NCI-H2081 (cell line): ENCODE measurements around the gene KIF13A.
"Not testable (repeated sequence)": the region's sequence is repeated elsewhere in the genome, so short reads cannot be mapped to it uniquely, and the experiment has no call there.

ENCODE experiments used
- DNase-seq, 2 experiments: peaks; one replicate each; lab custom pipeline; 2025; lab: John Stamatoyannopoulos, UW

Gene KIF13A

DNA sequence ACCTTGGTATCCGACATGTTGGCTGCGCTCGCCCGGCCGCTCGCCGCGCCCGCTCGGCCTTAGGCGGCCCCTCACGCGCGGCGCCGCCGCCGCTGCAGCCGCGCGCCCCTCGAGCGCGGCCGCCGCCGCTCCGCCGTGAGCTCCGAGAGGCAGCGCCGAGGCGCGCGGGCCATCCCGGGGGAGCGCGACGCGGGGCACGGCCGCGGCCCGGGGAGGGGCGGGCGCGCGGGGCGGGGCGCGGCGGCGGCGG is at the start of gene KIF13A:
Gene KIF13A (minus strand): TSS at position 189 of the 250 bp plus-strand sequence. CDS start 172 bp downstream, at position 17.
- DNase-seq: peak in 1 of 2 experiments; percentile 56

DNA sequence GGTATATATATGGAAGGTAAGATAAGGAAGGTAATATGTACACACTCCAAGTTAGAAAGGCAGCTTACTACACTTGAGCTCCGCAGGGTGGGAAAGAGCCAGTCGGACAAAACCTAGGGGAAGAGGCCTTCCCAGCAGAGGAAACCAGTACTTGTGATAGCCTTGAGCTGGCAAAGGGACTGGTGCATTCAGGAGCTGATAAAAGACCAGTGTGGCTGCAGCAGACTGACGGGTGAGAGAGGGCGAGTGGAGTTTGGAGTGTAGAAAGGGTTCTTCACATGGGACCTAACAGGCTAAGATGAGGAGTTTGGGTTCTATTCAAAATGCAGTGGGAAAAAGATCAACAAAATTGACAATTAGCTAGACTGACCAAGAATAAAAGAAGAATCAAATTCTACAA is 49.3 kb upstream of the KIF13A start:
- DNase-seq: no peak

DNA sequence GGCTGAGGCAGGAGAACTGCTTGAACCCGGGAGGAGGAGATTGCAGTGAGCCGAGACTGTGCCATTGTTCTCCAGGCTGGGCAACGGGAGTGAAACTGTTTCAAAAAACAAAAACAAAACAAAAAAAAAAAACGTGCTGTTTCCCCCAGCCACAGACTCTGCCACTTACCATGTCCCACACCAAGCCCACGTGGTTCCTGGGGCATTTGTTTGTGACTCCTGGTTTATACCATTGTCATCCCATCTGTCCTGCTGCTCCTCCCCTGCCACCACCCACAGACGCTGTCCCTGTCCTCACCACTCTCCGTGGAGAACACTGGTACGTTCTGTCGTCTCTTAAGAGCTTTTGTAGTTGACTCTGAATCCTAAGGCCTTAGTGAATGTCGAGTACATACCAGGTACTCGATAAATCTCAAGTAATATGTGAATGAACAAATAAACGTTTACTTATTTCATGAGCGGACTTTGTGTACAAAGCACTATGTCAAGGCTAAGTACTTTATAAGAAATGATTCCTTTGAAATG is 48.0 kb upstream of the KIF13A start:
- no peak for DNase-seq

GRCh38 chr6:18034798-18035202 is 47.4 kb upstream of the KIF13A start:
- DNase-seq: peak in 1 of 2 experiments; percentile 1

- no peak for DNase-seq
These were observed 44.3 kb upstream of the KIF13A start for GRCh38 chr6:18031680-18032256.

DNA sequence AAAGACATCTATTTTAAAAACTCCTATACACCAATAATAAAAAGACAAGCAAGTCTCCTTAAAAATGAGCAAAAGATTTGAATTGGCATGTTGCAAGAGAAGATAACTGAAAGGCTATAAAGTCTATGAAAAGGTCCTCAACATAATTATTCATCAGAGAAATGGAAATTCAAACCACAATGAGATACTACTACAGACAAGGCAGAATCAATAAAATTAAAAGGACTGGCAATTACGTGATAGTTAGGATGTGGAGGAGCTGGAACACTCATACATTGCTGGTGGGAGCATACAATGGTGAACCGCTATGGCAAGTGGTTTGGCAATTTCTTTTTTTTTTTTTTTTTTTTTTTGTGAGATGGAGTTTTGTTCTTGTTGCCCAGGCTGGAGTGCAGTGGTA is 43.8 kb upstream of the KIF13A start:
- no peak for DNase-seq

DNA sequence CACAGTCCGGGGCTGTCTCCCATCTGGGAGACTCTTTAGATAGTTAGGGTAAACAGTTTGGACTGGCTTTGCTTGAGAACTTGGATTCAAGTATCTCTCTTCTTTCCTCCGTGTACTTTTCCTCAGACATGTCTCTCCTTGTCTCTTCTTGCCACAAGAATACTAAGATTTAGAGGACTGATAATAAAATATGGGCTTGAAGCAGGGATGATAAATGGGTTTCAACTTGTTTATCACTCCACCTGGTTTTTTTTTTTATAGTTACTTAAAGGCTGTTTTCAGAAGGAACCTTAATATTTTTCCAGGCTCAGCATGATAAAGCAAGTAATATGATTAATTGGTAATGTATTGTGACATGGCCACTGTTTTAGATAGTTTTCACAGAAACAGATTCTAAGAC is 40.9 kb upstream of the KIF13A start:
- no peak for DNase-seq

DNA sequence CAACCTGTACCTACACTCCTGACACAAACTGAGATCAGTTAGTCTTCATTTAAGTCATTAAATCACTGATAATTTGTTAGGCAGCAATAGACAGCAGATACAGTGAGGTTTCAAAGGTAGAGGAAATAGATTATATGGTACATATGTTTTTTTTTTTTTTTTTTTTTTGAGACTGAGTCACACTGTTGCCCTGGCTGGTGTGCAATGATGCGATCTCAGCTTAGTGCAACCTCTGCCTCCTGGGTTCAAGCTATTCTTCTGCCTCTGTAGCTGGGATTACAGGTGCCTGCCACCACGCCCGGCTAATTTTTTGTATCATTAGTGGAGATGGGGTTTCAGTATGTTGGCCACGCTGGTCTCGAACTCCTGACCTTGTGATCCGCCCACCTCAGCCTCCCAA is 38.2 kb upstream of the KIF13A start:
- DNase-seq: no peak

DNA sequence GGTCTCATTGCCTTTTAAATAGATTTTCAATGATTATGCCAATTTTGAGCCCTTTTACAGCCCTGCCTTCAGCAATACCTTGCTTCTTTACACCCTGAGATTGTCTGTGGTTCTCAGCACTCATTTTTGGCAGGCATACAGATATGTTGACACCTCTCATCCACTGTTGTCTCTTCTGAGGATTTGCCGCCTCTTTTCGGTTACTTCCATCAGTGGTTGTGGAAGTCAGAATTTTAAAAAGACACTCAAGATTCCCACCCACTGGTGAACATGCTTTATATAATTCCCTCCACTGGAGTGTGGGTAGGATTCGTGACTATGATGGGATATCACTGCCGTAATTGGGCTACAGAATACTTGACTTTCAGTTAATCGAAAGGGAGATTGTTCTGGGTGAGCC is 37.4 kb upstream of the KIF13A start:
- DNase-seq: no peak

DNA sequence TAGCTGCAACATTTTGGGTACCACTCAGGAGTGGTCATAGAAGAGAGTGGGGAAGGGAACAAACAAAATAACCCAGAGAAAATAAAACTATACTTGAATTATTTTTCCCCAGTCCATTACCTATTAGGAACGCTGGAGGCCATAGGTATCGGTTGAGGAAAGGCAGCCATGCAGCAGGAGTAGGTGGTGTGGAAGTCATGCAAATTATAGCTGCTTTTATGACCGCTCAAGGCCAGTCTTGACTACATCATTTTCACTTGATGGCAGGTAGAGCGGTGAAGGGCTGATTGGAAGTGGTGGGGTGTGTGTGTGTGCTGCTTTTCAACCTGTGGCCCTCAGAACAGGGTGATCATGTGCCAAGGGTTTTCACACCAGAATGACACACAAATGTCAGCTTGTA is 36.5 kb upstream of the KIF13A start:
- no peak for DNase-seq

DNA sequence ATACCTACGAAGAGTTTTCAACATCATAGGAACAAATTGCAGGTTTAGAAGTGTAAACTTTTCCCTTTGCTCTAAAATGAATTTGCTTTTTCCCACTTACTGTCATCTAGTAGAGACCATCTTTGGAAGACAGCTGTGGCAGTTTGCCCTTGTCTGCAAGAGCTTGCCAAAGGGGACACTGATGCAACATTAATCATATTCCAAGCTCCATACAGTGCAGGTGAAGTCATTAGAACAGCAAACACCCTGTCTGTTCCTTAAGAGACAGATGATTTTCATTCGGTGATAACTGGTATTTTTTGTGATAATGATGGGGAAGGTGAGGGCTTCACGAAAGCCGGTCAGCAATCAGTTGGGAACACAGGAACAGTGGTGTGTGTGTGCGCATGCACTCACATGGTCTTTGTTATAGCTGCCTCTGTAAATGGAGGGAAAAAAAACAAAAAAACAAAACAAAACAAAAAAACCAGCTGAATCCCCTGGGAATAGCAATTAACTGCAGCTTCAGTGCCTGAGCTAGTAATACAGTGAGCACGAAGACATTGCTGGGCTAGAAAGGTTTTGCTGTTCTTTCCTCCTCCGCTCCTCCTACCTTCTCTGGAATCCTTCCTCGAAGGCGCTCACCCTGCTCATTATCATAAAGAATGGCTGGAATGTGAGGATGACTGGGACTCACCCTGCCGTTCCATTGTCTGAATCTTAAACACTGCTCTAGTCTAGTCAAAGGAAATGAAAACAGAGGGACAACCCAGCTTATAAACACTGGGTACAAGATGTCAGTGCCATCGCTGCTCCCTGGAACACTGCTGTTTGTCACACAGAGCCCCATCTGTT is 35.2 kb upstream of the KIF13A start:
- peak; percentile 36 to 65 for DNase-seq

GRCh38 chr6:18021166-18021850 is 33.9 kb upstream of the KIF13A start:
- DNase-seq: no peak

GRCh38 chr6:18020545-18020944 is 33.1 kb upstream of the KIF13A start:
- DNase-seq: not testable (repeated sequence)

DNA sequence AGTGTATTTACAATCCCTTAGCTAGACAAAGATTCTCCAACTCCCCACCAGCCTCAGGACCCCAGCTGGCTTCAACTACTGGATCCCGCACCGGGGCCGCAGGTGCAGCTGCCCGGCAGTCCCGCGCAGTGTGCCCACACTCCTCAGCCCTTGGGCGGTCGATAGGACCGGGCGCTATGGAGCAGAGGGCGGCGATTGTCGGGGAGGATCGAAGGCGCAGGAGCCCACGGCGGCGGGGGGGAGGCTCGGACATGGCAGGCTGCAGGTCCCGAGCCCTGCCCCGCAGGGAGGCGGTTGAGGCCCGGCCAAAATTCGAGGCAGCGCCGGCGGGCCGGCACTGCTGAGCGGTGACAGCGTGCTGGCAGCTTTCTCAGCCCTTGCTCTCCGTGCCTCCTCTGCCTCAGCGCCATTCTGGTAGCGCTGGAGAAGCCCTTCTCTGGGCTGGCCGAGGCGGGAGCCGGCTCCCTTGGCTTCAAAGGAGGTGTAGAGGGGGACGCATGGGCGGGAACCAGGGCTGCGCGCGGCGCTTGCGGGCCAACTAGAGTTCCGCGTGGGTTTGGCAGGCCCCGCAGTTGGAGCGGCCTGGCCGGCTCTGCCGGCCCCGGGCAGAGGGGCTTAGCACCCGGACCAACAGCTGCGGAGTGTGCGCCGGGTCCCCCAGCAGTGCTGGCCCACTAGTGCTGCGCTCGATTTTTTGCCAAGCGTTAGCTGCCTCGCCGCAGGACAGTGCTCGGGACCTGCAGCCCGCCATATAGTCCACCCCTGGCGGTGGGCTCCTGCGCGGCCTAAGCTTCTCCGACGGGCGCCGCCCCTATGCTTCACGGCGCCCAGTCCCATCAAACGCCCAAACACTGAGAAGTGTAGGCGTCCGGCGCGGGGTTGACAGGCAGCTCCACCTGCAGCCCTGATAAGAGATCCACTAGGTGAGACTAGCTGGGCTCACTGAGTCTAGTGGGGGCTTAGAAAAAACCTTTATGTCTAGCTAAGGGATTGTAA is 32.4 kb upstream of the KIF13A start:
- DNase-seq: no peak

DNA sequence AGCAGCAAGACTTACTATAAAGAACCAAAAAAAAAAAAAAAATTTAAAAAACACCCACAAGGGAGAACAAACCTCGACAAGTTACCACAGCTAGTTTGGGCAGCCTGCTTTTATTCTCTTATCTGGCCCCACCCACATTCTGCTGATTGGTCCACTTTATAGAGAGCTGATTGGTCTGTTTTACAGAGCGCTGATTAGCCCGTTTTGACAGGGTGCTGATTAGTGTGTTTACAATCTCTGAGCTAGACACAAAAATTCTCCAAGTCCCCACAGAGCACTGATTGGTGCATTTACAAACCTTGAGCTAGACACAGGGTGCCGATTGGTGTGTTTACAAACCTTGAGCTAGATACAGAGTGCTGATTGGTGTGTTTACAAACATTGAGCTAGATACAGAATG is 31.7 kb upstream of the KIF13A start:
- DNase-seq: not testable (repeated sequence)

- no peak for DNase-seq
These were observed 29.3 kb upstream of the KIF13A start for GRCh38 chr6:18016698-18017097.

DNA sequence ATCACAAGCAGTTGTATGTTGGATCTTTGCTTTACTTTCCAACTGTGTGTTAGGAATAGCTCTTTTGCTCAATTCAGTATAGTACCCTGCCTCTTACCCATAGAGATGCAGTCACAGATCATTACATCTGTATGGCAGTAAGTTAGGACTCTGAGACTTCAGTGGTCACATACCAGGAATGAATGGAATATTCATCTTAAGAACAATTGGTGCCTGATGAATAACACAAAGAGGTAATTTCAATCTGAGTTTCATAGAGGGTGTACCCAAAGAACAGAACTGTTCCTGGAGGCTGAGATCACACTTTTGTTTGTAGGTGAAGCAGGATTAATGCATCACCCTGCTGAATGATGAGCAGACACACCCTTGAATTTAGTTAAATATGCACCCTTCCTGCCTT is 28.7 kb upstream of the KIF13A start:
- DNase-seq: no peak

- no peak for DNase-seq
These were observed 23.9 kb upstream of the KIF13A start for GRCh38 chr6:18011287-18011686.

- not testable (repeated sequence) for DNase-seq
These were observed 23.1 kb upstream of the KIF13A start for GRCh38 chr6:18010540-18010939.

DNA sequence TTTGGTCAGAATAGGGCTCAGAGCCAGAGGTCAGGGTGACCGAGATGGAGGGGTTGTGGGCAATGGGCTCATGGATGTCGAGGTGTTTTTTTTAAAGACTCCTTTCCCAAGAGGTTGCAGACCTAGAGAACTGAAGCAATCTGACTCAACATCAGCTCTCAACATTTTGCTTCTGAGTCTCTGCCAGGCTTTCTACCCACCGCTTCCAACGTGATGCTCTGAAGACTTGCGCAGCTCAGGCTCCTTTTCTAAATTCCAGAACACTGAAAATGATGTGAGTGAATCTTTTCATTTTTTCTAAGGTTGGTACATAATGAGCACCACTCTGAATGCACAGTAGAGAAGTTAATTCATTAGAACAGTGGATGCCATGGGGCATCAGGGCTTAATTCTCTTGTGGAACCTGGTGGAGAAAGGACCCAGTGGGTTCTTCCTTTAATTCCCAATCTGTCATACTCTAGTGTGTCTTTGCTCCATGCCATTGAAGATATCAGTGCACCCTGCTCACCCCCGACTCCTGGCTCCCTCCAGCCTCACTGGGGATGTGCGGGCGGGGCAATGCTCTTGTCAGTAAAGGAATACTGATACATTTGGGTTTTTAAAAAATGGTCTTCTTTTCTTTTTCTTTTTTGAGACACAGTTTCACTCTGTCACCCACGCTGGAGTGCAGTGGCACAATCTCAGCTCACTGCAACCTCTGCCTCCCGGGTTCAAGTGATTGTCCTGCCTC is 17.0 kb upstream of the KIF13A start:
- DNase-seq: no peak

DNA sequence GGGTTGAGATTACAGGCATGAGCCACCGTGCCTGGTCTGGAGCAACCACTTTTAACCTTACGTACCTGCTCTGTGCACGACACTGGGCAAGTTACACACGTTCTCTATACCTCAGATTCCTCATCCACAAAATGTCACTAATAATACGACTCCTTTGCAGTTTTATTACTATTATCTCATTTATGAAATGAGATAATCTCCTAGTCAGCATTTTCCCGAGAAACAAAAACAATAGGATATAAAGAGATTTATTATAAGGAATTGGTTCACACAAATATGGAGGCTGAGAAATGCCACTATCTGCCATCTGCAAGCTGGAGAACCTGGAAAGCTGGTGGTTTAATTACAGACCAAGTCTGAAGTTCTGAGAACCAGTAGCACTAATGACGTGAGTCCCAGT is 12.0 kb upstream of the KIF13A start:
- no peak for DNase-seq
